Activated CD4-positive, alpha-beta T cell treated with anti-CD3 and anti-CD28 coated beads, Interleukin-2, amount 50 U/mL, for 16 hours (primary cell): ENCODE results near the gene THRSP.
A peak's percentile ranks its signal among the peaks of the same experiment; 100 is the strongest.
"Not testable (repeated sequence)": the region's sequence is repeated elsewhere in the genome, so short reads cannot be mapped to it uniquely, and the experiment has no call there.

ENCODE experiments used
- DNase-seq: peaks from one replicate; pipeline ENCODE4 v3.0.0-alpha.2; 2020

The THRSP gene

DNA sequence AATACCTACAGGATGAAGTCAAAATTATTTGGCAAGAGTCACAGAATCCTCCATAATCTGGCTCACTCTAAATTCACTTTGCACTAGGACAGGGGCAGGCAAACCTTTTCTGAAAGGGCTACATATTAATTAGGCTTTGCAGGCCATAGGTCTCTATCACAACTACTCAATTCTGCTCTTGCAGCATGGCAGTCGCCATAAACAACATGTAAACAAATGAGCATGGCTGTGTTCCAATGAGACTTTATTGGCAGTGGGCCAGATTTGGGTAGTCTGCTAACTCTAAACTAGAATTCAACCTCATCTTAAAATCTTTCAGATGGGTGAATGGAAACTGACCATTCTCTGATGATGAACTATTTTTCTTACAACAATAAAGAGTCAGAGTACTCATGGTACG, 5.8 kb downstream of the THRSP start:
- DNase-seq, result no peak

DNA sequence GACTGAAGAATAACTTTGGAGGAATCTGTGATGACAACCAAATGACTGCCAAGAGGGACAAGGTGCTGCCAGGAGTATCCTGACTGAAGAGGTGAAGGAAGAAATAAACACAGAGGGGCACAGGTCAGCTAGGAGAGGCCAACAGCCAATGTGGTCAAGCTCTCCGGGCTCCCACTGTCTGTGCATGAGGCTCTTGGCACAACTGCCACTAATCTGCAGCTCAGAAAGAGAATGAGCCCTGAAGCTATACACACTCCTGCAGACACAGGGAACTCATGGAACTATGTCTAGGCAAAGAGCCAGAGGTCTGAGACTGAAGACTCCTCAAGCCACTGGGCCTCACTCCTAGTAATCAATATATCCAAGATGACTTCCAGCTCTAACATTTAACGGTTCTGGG, 7.0 kb downstream of the THRSP start:
- no peak for DNase-seq

DNA sequence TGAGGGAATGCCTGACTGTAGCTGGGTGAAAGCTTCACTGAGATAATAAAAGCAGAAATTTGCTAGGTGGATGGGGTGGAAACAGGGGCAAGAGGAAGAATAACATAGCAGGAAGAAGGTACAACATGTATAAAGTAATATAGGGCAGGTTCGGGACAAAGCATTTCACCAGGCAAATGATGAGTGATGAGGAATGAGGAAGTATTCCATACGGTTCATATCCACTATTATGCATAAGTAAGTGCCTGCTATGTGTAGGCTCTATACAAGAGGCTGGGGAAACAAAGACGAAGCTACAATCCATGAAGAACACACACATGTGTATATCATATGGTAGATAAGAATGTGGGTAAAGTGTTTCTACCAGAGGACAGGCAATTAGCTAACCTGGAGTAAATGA, 8.1 kb downstream of the THRSP start:
- no peak for DNase-seq

DNA sequence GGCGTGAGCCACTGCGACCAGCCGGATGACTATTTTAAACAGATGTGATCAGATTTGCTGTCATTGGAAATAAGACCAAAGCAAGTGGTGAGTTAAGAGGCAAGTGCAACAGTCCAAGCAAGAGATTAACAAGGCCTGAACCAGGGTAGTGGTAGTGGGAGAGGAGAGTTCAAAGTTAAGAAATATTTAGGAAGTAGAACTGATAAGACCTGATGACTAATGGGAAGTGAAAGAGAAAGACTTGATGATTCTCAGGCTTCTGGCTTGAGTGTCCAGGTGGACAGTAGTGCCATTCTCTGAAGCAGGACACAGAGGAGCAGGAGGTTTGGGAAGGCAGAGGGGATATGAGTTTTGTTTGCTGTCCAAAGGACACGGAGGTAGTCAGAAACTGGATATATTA, 8.8 kb downstream of the THRSP start:
- DNase-seq, result no peak

DNA sequence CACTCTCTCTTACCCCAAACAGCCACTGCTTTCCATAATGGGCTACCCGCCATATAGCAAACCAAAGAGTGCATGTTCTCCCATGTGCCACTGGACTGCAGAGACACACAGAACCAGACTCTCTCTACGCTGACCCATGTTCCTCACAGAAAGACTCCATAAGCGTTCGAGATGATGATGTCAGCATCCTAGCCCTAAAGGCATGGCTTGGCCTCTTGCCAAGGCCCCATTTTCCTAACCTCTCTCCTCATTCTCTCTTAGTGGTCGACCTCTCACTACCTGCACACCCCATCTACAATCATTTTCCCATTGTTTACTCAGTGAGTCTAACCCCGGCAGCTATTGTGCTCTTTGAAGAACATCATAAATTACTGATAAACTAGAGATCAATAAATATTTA, 11.1 kb downstream of the THRSP start:
- DNase-seq, result no peak

DNA sequence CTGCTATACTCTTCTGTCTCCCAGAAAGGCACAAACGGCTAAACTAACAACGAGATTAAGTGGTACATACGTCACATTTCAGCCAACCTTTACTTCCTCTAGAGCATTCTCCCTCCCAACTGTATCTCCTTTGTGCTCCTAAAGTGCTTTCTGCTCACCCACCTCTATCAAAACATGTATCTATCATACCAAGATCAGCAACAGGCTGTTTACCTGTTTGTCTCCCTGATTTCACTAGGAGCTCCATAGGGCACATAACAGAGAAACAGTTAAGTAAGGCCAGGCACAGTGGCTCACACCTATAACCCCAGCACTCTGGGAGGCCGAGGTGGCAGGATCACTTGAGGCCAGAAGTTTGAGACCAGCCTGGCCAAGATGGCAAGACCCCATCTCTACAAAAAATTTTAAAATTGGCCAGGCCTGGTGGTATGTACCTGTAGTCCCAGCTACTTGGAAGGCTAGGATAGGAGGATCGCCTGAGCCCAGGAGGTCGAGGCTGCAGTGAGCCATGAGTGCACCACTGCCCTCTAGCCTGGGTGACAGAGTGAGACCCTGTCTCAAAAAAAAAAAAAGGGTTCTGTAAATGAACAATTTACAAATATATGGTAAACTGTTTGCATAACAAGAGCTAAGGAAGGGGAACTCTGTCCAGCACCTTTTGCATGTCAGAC, 13.2 kb downstream of the THRSP start:
- no peak for DNase-seq

DNA sequence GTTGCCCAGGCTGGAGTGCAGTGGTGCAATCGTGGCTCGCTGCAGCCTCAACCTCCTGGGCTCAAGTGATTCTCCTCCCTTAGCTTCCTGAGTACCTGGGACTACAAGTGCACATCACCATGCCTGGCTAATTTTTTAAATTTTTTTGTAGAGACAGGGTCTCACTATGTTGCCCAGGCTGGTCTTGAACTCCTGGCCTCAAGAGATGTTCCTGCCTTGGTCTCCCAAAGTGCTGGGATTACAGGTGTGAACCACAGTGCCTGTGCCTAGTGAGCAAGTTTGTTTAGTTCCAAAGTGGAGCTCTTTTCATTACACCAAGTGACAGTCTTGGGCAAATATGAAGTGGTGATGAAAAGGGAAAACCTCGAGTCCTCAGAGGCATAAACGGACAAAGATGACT, 13.9 kb downstream of the THRSP start:
- DNase-seq, result not testable (repeated sequence)

DNA sequence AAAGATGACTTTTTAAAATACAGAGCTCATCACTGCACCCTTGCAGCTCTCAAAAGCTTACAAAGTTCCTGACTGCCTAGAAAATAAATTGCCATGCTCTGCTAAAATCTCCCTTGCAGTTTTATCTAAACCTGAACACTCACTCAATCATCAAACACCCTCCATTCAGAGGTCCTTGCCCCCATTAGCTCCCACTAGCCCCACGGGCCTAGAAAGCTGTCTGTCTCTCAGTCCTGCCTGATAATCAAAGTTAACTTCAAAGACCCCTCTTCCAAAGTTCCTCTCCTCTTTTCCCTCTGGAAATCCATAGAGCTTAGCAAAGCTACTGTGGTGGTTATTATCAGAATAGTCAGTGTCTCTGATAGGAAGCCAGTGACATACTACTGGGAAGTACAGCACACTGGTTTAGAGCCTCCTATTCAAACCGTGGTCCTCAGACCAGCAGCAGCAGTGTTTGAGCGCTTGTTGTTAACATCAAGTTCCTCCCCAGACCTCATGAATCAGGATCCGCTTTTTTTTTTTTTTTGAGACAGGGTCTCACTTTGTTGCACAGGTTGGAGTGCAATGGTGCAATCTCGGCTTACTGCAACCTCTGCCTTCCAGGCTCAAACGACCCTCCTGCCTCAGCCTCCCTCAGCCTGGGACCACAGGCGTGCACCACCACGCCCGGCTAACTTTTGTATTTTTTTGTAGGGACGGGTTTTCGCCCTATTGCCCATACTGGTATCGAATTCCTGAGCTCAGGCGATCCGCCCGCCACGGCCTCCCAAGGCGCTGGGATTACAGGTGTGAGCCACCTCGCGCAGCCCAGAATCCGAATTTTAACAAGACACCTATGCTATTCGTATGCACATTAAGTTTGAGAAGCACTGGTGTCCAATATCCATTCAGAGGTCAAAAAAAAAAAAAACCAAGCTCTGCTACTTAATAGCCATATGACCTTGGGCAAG, 14.8 kb downstream of the THRSP start:
- DNase-seq, result no peak

DNA sequence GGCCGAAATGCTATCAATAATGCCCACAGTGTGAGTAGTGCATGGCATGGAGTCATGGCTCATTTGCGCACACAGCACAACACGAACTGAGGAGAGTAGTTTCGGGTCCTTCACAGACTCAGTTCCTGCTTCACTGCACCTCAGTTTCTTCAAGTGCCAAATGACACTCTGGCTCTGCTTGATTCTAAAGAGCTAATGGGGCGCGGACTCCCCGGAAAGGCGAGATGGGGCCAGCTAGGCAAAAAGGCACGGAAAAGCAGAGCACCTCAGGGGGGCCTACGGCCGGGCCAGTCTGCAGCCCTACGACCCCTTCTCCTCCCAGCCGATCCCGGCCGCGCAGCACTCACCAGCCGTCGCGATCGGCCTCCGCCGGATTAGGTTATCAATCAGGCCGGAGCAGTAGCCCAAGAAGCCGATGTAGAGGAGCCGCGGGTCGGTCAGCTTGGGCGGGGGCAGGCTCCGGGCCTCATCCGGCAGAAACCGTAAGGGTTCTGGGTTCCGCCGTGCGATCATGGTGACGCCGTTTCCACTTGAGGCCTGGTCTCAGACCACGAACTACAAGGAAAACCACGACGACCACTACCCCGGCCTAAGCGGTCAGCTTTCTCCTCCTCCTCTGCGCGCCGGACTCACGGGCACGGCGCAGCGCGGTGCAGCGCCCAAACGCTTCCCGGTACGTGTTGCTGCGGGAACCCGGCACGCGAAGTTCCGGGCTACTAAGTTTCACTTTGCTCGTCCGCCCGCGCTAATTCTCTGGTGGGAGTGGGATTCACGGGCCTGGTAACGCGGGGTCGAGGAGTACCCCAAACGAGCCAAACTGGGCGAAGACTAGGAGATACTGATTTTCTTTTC, 15.8 kb downstream of the THRSP start, which contains the start of gene NDUFC2:
Gene NDUFC2, minus strand, starts transcription at position 631 of the 852 bp plus-strand sequence. Its CDS starts 118 bp downstream, at position 513.
- DNase-seq, result peak; percentile 79

DNA sequence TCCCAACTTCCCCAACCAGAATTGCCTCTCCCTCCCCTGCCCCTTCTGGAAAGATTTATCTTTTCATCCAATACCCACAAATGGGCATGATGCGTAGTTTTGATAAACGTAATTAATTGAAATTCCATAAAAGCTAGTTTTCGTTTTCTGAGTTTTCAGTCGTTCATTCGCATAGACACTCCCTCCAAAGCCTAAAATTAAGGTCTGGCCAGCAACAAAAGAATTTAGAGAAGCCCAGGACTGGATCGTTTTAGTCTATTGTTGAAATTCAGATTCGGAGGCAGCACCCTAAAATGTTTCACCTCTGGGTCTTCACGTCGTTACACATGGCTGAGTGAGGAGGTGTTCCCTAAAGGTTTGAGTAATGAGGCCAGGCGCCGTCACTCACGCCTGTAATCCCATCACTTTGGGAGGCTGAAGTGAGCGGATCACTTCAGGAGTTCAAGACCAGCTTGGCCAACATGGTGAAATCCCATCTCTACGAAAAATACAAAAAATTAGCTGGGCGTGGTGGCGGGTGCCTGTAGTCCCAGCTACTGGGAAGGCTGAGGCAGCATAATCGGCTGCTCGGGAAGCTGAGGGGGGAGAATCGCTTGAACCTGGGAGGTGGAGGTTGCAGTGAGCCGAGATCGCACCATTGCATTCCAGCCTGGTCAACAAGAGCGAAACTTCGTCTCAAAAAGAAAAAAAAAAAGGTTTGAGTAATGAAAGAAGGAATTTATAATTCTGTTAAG, 16.6 kb downstream of the THRSP start:
- DNase-seq, result no peak

DNA sequence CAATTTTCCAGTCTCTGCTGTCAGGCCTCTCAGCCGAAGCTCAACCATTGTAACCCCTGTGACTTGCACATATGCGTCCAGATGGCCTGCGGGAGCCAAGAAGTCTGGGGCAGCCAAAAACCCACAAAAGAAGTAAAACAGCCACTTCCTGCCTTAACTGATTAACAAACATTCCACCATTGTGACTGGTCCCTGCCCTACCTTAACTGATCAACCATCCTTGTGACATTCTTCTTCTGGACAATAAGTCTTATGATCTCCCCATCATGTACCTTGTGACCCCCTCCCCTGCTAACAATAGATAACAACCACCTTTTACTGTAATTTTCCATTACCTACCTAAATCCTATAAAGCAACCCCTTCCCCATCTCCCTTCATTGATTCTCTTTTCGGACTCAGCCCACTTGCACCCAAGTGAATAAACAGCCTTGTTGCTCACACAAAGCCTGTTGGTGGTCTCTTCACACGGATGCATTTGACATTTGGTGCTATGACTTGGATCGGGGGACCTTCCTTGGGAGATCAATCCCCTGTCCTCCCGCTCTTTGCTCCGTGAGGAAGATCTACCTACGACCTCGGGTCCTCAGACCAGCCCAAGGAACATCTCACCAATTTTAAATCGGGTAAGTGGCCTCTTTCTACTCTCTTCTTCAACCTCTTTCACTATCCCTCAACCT, 17.3 kb downstream of the THRSP start:
- DNase-seq, result no peak

DNA sequence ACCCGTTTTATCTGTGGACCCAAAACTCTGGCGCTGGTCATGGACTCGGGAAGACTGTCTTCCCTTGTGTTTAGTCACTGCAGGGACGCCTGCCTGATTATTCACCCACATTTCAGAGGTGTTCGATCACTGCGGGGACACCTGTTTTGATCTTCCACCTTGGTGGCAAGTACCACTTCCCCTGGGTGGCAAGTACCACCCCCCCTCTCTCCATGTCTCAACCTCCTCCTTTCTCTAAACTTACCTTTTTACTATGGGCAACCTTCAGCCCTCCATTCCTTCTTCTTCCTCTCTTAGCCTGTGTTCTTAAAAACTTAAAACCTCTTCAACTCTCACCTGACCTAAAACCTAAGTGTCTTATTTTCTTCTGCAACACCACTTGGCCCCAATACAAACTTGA, 17.9 kb downstream of the THRSP start:
- DNase-seq, result no peak

DNA sequence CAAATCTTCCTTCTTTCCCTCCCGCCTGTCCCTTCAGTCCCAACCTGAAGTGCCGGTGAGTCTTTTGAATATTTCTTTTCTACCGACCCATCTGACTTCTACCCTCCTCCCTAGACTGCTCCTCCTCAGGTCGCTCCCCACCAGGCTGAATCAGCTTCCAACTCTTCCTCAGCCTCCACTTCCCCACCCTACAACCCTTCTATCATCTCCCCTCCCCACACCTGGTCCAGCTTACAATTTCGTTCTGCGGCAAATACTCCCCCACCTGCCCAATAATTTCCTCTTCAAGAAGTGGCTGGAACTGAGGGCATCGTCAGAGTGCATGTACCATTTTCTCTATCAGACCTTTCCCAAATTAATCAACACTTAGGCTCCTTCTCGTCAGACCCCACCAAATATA, 18.5 kb downstream of the THRSP start:
- no peak for DNase-seq

DNA sequence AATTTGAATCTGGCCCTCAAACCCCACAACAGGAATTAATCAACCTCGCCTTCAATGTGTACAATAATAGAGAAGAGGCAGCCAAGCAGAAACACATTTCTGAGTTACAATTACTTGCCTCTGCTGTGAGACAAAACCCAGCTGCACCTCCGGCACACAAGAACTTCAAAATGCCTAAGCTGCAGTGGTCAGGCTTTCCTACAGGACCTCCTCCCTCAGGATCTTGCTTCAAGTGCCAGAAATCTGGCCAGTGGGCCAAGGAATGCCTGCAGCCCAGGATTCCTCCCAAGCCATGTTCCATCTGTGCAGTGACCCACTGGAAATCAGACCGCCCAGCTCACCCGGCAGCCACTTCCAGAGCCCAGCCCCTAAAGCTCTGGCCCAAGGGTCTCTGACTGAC, 19.4 kb downstream of the THRSP start:
- no peak for DNase-seq

DNA sequence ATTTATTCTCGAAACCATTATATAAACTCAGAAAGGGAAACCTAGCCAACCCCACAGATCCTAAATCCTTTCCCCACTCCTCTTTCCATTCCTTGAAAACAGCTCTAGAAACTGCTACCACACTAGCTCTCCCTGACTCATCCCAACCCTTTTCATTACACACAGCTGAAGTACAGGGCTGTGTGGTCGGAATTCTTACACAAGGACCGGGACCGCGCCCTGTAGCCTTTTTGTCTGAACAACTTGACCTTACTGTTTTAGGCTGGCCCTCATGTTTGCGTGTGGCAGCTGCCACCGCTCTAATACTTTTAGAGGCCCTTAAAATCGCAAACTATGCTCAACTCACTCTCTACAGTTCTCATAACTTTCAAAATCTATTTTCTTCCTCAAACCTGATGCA, 20.8 kb downstream of the THRSP start:
- not testable (repeated sequence) for DNase-seq

DNA sequence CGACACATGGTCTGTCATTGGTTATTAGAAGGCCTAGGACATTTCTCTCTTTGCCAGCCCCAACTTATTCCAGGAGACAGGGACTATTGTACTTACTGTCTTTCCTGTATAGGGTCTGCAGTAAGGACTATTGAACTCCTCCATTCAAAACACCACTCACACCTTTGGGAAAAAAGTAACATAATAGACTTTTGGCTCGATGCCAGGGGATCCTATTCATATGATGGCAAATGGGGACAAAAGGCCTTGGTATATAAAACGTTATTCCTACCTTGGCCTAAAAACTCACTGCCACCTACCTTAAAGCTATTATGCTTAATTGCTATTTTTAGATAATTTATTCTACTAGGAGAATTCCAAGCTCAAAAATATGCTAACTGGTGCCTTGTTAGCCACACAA, 22.3 kb downstream of the THRSP start:
- no peak for DNase-seq

DNA sequence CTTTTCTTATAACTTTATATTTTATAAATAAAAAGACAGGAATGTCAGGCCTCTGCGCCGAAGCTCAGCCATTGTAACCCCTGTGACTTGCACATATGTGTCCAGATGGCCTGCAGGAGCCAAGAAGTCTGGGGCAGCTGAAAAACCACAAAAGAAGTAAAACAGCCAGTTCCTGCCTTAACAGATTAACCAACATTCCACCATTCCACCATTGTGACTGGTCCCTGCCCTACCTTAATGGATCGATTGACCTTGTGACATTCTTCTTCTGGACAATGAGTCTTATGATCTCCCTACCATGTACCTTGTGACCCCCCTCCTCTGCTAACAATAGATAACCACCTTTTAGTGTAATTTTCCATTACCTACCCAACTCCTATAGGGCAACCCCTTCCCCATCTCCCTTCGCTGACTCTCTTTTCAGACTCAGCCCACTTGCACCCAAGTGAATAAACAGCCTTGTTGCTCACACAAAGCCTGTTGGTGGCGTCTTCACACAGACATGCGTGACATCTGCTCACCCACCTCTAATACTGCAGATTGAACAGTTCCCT, 22.9 kb downstream of the THRSP start:
- not testable (repeated sequence) for DNase-seq

DNA sequence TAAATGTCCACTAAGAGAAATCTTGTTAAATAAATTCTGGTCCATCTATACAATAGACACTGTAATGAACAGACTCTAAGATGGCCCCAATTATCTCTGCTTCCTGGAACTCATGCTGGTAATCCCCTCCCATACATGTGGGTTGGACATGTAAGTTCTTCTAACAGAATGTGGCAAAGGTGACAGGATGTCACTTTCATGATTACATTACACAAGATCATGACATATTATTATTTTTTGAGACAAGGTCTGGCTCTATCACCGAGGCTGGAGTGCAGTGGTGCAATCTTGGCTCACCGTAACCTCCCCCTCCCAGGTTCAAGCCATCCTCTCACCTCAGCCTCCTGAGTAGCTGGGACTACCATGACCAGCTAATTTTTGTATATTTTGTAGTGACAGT, 30.6 kb downstream of the THRSP start:
- DNase-seq, result peak; percentile 69

DNA sequence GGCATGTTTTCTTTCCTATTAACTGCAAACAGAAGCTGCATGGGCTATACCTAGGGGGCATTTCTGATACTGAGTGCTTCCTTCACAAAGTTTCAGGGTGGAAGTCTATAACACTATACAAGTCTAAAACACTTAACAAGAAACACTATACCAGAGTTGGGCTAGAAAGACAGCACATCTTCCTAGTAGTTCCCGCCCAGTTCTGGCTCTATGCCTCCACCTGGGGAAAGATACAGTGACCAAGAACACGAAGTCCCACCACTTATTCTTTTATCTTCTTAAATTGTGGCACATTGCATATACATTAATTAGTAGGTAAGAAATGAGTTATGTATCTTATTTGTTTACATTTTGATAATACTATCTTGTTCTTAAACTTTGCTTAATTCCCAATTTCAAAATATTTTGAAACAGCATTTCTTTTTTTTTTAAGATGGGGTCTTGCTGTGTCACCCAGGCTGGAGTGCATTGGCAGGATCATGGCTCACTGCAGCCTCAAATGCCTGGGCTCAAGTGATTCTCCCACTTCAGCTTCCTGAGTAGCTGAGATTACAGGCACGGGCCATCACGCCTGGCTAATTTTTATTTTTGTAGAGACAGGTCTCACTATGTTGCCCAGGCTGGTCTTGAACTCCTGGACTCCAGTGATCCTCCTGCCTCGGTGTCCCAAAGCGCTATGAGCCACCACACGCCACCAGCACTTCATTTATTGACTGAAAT, 34.2 kb downstream of the THRSP start:
- no peak for DNase-seq

DNA sequence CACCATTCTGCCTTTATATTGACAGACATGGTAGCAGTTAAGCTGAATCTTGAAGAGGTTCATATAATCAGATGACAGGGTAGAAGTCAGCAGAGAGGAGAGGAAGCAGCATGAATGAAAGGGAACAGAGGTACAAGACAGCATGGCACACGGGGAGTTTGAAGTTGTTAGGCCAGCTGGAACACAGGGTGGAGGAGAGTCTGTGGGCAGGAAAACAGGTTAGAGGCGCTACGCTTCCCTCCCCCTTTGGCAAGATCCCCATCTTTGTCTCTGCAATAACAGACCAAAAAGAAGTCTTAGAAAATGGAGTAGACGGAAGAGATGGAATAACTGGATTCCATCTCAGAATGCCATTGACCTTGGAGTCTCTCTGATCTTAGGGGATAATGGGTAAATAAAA, 36.0 kb downstream of the THRSP start:
- DNase-seq, result no peak

DNA sequence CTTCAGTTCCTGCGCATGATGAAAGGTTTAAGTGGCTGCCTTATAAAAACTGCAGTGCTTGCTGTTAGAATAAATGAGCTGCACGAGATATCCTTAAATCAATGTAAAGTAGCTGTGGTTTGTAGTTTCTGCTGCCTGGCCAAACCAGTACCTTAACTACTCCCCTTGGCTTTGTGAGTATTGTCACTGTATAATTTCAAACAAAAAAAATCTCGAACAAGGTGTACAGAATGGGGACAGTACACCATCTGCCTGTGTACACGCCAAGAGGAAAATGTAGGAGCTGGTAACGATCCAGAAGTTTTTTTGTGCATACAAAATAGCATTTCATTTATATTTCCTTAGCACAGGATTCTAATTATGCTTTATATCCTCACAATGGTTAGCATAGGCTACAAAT, 36.6 kb downstream of the THRSP start:
- no peak for DNase-seq
